Activated B cell treated with CpG ODN at 0.5 μM for 24 hours (primary cell): ENCODE results near the gene ZMYND12. TPM values are rescaled to one million over a fixed set of nuclear protein-coding genes. Genes with fewer than 3 reads are reported as not detected.

Source experiments
- ATAC-seq: fragments of 200-7000 bp; cut with Tn5 transposase; one replicate; pipeline ENCODE4 v1.10.0; 2021; ENCODE audit warnings: low read depth, mild to moderate bottlenecking, moderate library complexity
- CTCF ChIA-PET: fragments of 350-600 bp; sonication (Branson Sonifier 250); formaldehyde crosslinking; loops from one replicate; lab custom pipeline; 2021; ENCODE audit warnings: antibody characterized with exemption; lab: Charles Lee
- POLR2A ChIA-PET: fragments of 350-600 bp; sonication (Branson Sonifier 250); formaldehyde crosslinking; loops from one replicate; lab custom pipeline; 2021; ENCODE audit warnings: antibody characterized with exemption; lab: Charles Lee
- DNase-seq: peaks from one replicate; pipeline ENCODE4 v3.0.0; 2022
- H3K27ac Mint-ChIP-seq: one replicate; pipeline ENCODE4 v1.8.0; 2020; ENCODE audit warnings: mixed read lengths
- H3K27me3 Mint-ChIP-seq: one replicate; pipeline ENCODE4 v1.8.0; 2021; ENCODE audit warnings: mixed read lengths
- H3K36me3 Mint-ChIP-seq: one replicate; pipeline ENCODE4 v1.8.0; 2021; ENCODE audit warnings: low read depth, mixed read lengths
- H3K4me1 Mint-ChIP-seq: one replicate; pipeline ENCODE4 v1.8.0; 2021; ENCODE audit warnings: mixed read lengths
- H3K4me3 Mint-ChIP-seq: one replicate; pipeline ENCODE4 v1.8.0; 2020; ENCODE audit warnings: mild to moderate bottlenecking, mixed read lengths
- H3K9me3 Mint-ChIP-seq: one replicate; pipeline ENCODE4 v1.8.0; 2020; ENCODE audit warnings: mixed read lengths
- intact Hi-C: fragments of 100-400 bp; cut with micrococcal nuclease; formaldehyde crosslinking; loops from one replicate; pipeline ENCODE4 v1.15.1; 2024
- total RNA-seq: library from RNA; stranded (reverse); gene quantifications from 2 replicates; pipeline ENCODE4 v1.2.3, GENCODE V29; 2022
- TF ChIP-seq, protein P1 (sequence below): fragments of 200-600 bp; IDR thresholded peaks from one replicate; pipeline ENCODE4 v1.8.0; 2022; ENCODE audit warnings: antibody characterized with exemption, mild to moderate bottlenecking

Gene ZMYND12
- total RNA-seq, 1 donor from 2014 or later: 0.53 TPM

DNA sequence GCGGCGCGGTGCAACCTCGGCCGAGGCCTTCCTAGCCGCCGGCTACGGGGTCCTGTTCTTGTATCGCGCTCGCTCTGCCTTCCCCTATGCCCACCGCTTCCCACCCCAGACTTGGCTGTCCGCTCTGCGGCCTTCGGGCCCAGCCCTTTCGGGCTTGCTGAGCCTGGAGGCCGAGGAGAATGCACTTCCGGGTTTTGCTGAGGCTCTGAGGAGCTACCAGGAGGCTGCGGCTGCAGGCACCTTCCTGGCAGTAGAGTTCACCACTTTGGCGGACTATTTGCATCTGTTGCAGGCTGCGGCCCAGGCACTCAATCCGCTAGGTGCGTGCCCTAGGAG, 900 bp upstream of the ZMYND12 start:
- Mint-ChIP-seq H3K4me3 (peak overlapping the region; percentile 91), H3K27ac (peak overlapping the region; percentile 98), H3K27me3 (no peaks in the 10 kb centered on the region), H3K4me1 (peaks cover 30% of the 10 kb centered on the region), H3K9me3 (no peaks in the 10 kb centered on the region), H3K36me3 (peaks cover 49% of the 10 kb centered on the region)
- ChIA-PET POLR2A (interaction anchor here (0.6 to 1.8 kb wide), 9 partner anchors 9 to 1477 kb away, joined by 3 to 15 read pairs (median 3); partner anchors contain the start of genes C1orf50, CTPS1, P3H1 and PPIH), CTCF (no interaction called here)
- TF ChIP-seq, protein P1, sequence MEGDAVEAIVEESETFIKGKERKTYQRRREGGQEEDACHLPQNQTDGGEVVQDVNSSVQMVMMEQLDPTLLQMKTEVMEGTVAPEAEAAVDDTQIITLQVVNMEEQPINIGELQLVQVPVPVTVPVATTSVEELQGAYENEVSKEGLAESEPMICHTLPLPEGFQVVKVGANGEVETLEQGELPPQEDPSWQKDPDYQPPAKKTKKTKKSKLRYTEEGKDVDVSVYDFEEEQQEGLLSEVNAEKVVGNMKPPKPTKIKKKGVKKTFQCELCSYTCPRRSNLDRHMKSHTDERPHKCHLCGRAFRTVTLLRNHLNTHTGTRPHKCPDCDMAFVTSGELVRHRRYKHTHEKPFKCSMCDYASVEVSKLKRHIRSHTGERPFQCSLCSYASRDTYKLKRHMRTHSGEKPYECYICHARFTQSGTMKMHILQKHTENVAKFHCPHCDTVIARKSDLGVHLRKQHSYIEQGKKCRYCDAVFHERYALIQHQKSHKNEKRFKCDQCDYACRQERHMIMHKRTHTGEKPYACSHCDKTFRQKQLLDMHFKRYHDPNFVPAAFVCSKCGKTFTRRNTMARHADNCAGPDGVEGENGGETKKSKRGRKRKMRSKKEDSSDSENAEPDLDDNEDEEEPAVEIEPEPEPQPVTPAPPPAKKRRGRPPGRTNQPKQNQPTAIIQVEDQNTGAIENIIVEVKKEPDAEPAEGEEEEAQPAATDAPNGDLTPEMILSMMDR: no peak
- DNase-seq (no peak), ATAC-seq (peak; percentile 43)
- intact Hi-C loops: loop anchor here (1.0 to 10.0 kb wide), 7 partner anchors 121 to 1518 kb away; partner anchors contain the start of genes ATP6V0B, B4GALT2, C1orf50 and DPH2

DNA sequence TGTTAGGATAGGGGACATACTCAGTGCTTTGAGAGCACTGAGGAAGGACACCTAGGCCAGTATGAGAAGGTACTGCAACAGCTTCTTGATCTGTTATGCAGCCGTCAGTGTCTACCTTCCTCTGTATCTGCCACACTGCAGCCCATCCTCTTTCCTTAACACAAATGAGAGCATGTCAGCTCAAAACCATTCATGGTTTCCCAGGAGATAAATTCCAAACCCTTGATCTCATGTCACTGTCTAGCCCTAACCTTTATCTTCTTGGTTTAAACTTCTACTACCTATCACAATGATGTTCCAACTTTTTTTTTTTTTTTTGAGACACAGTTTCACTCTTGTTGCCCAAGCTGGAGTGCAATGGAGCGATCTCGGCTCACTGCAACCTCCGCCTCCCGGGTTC, 1.4 kb downstream of the ZMYND12 start:
- TF ChIP-seq, protein P1: no peak
- peaks cover 24% of the 10 kb centered on the region for H3K4me1 Mint-ChIP-seq
- H3K27ac Mint-ChIP-seq: no peak overlapping the region
- H3K4me3 Mint-ChIP-seq: peak overlapping the region; percentile 24
- no peaks in the 10 kb centered on the region for H3K9me3 Mint-ChIP-seq
- H3K36me3 Mint-ChIP-seq: peaks cover 30% of the 10 kb centered on the region
- ATAC-seq (no peak), DNase-seq (no peak)
- intact Hi-C loops: loop anchor here (10.0 kb wide), 2 partner anchors 480 to 1520 kb away; partner anchors contain the start of genes ATP6V0B, B4GALT2 and DPH2
- ChIA-PET POLR2A (interaction anchor here (0.7 kb wide), 3 partner anchors 9 to 1572 kb away, joined by 5 read pairs; partner anchors contain the start of genes CCDC30 and P3H1), CTCF (no interaction called here)
- H3K27me3 Mint-ChIP-seq: no peaks in the 10 kb centered on the region

DNA sequence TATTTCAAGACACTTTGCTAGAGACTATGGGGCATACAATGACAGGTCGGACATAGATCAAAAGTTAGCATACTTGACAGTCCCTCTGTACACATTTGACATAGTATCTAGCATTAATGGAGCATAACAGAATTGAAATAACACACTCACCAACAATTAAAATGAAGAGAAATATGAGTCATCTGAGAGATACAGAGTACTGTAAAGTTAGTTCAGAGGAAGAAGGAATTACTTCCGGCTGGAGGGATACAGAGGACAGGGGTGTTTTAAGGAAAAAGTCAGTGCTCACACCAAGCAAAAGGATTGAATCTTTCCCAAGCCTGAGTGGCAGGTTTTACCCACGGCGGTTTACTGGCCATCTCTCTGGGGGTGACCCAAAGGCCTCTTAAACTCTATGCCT, 2.4 kb downstream of the ZMYND12 start:
- ChIA-PET CTCF (no interaction called here), POLR2A (no interaction called here)
- Mint-ChIP-seq H3K4me1 (peaks cover 22% of the 10 kb centered on the region), H3K27ac (no peak overlapping the region), H3K9me3 (no peaks in the 10 kb centered on the region), H3K4me3 (no peak overlapping the region), H3K27me3 (no peaks in the 10 kb centered on the region), H3K36me3 (peaks cover 21% of the 10 kb centered on the region)
- intact Hi-C loops: loop anchor here (10.0 kb wide), 2 partner anchors 481 to 1521 kb away; partner anchors contain the start of genes ATP6V0B, B4GALT2 and DPH2
- TF ChIP-seq, protein P1: no peak
- DNase-seq (no peak), ATAC-seq (no peak)

DNA sequence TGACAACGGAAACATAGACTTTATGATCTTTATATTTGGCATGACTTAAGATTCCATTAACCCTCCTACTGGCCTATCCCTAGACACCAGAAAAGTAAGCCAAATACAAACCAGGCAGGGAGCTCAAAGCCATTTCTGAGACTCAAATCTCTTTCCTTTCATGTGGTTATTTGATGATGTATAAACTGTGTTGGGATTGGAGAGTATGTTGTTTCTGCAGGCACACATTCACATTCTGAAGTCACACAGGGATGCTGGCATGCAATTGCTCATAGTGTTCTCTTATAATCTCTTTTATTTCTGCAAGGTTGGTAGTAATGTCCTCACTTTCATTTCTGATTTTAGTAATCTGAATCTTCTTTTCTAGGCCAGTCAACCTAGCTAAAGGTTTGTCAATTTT, 5.8 kb downstream of the ZMYND12 start:
- H3K36me3 Mint-ChIP-seq: no peaks in the 10 kb centered on the region
- H3K4me3 Mint-ChIP-seq: no peak overlapping the region
- no peak for DNase-seq
- no peak overlapping the region for H3K27ac Mint-ChIP-seq
- H3K27me3 Mint-ChIP-seq: no peaks in the 10 kb centered on the region
- intact Hi-C loops: loop anchor here (10.0 kb wide), 2 partner anchors 485 to 1525 kb away; partner anchors contain the start of genes ATP6V0B, B4GALT2 and DPH2
- H3K4me1 Mint-ChIP-seq: no peaks in the 10 kb centered on the region
- no peaks in the 10 kb centered on the region for H3K9me3 Mint-ChIP-seq
- TF ChIP-seq, protein P1: no peak
- POLR2A ChIA-PET: no interaction called here
- no peak for ATAC-seq
- CTCF ChIA-PET: no interaction called here

DNA sequence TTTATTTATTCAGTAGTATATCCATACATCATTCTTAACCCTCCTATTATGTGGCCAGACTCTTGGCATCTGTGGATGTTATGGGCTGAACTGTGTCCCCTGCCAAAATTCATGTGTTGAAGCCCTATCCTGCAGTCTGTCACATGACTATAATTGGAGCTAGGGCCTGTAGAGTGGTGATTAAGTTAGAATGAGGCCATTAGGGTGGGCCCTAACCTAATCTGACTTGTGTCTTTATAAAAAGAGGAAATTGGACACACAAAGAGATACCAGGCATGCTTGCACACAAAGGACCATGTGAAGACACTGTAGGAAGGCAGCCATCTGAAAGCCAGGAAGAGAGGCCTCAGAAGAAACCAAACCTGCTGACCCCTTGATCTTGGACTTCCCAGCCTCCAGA, 6.6 kb downstream of the ZMYND12 start:
- Mint-ChIP-seq H3K4me1 (no peaks in the 10 kb centered on the region), H3K4me3 (no peak overlapping the region), H3K27me3 (no peaks in the 10 kb centered on the region), H3K9me3 (no peaks in the 10 kb centered on the region), H3K27ac (no peak overlapping the region), H3K36me3 (no peaks in the 10 kb centered on the region)
- ChIA-PET CTCF (no interaction called here), POLR2A (no interaction called here)
- ATAC-seq (no peak), DNase-seq (no peak)
- TF ChIP-seq, protein P1: no peak
- intact Hi-C loops: no loop called here
